ENCODE results near the gene DIO3.

DNA sequence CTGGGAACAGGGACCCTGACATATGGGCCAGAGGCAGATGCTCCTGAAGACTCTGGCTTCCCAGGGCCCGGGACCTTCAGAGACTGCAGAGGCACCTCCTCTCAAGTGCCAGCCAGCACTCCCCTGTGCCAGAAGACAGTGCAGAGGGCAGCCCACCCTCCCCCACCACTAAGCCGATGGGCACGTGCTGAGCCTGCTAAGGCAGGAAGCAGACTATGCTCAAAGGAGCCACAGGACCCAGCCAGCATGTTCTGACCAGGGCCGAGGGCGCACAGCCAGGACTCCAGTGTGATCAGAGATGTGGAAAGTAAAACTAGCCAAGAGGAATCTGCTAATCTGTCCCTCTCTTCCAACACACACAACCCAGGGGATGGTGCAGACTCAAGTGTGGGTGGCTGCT is 29.8 kb downstream of the DIO3 start:
- TF ChIP-seq CTCF (IDR thresholded peaks at IDR 0.05; ENCODE audit: poor library complexity, severe bottlenecking) = no peak
- no peak for TF ChIP-seq POLR2AphosphoS5 (IDR thresholded peaks at IDR 0.05)
- no peak for TF ChIP-seq TAF1 (IDR thresholded peaks at IDR 0.05; ENCODE audit: low read depth)
- TF ChIP-seq EZH2 (IDR thresholded peaks at IDR 0.05; ENCODE audit: borderline replicate concordance, insufficient read depth, low read length, poor library complexity, severe bottlenecking) = no peak
- TF ChIP-seq MXI1 (conservative IDR thresholded peaks at IDR 0.05; ENCODE audit: poor library complexity, severe bottlenecking) = no peak
- TF ChIP-seq, protein P1, sequence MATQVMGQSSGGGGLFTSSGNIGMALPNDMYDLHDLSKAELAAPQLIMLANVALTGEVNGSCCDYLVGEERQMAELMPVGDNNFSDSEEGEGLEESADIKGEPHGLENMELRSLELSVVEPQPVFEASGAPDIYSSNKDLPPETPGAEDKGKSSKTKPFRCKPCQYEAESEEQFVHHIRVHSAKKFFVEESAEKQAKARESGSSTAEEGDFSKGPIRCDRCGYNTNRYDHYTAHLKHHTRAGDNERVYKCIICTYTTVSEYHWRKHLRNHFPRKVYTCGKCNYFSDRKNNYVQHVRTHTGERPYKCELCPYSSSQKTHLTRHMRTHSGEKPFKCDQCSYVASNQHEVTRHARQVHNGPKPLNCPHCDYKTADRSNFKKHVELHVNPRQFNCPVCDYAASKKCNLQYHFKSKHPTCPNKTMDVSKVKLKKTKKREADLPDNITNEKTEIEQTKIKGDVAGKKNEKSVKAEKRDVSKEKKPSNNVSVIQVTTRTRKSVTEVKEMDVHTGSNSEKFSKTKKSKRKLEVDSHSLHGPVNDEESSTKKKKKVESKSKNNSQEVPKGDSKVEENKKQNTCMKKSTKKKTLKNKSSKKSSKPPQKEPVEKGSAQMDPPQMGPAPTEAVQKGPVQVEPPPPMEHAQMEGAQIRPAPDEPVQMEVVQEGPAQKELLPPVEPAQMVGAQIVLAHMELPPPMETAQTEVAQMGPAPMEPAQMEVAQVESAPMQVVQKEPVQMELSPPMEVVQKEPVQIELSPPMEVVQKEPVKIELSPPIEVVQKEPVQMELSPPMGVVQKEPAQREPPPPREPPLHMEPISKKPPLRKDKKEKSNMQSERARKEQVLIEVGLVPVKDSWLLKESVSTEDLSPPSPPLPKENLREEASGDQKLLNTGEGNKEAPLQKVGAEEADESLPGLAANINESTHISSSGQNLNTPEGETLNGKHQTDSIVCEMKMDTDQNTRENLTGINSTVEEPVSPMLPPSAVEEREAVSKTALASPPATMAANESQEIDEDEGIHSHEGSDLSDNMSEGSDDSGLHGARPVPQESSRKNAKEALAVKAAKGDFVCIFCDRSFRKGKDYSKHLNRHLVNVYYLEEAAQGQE (IDR thresholded peaks at IDR 0.05; ENCODE audit: borderline replicate concordance) = no peak
- TF ChIP-seq EP300 (conservative IDR thresholded peaks at IDR 0.05; ENCODE audit: poor library complexity, severe bottlenecking) = no peak
- no peak for TF ChIP-seq SMC3 (conservative IDR thresholded peaks at IDR 0.05; ENCODE audit: poor library complexity)

Measured in neural cell (in vitro differentiated cells).